Activated CD4-positive, alpha-beta T cell treated with anti-CD3 and anti-CD28 coated beads, Interleukin-10, Interleukin-2, amounts not matched to agents 100 ng/mL and 50 ng/mL, durations not matched to agents 16 hours and 8 hours (primary cell): ENCODE measurements around the gene ATP6V0D1.
"Not testable (repeated sequence)": the region's sequence is repeated elsewhere in the genome, so short reads cannot be mapped to it uniquely, and the experiment has no call there.

Source experiments
- DNase-seq: peaks from one replicate; pipeline ENCODE4 v3.0.0-alpha.2; 2020

ATP6V0D1 gene

DNA sequence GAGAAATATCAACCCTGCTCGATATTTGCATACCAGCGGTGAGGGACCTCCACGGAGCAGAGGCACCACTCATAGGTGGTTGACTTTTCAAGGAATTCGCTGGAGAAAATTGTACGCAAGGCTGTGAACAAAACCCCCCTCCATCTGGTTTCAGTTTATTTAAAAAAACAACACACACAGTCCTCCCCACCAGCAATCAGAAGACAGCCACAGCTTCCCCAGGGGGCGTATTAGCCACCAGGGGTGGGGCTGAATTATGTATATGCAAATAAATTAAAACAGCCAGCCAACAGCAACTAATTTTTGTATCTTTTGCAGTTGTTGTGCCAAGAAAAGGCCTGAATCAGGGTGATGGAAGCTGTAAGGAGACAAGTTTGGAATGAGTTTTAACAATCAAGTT lies 55.9 kb downstream of the ATP6V0D1 start:
- DNase-seq = no peak

DNA sequence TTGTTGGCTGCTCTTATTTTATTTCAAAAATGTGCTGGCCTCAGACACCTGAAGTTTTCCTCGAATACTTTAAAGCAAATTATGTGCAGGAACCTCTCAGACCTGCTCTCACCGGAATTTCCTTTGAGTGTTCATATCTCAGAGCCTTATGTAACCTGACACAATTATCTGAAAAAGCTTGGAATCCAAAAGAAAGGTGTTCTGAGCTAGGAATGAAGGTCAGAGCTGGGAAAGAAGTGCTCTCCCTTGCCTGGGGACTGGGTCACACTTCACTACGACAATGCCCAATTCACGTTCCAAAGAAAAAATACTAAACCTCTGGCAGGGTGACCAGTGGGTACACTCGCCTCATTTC lies 56.7 kb downstream of the ATP6V0D1 start:
- DNase-seq = no peak

DNA sequence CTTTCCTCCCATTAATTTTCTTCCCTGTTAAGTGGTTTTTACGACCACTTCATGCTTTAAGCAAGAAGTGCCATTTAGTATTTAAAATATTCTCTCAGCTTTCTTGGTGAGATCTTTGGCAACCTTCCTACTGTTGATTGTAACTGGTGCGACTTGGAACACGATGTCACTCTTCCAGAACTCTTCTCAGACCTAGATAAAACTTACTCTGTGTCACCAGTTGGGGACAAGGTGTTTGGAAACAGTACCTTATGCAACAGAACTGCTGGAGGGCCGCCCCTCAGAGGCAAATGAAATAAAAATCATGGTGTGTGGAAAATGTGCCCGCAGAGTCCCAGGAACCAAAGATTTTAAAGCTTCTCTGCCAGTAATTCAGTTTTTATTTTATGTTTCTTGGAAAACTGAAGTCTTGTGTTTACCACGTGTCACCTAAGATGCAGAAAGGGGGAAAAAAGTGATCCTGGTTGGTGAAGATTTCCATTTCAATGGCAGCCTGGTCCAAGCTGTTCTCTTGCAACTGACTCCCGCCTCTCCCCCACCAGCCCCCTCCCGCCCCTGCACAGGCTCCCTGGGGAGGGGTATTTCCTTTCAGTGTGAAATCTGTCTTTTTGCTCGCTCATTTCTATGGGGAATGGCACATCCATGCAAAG lies 57.2 kb downstream of the ATP6V0D1 start:
- DNase-seq = no peak

DNA sequence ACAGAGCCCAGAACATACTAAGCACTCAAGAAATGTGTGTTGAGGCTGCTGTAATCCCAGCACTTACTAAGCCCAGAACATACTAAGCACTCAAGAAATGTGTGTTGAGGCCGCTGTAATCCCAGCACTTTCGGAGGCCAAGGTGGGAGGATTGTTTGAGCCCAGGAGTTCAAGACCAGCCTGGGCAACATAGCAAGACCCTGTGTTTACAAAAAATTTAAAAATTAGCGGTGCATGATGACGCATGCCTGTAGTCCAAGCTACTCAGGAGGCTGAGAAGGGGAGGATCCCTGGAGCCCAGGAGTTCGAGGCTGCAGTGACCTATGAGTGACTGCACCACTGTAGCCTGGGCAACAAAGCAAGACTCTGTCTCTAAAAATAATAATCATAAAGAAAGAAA lies 57.9 kb downstream of the ATP6V0D1 start:
- no peak for DNase-seq

DNA sequence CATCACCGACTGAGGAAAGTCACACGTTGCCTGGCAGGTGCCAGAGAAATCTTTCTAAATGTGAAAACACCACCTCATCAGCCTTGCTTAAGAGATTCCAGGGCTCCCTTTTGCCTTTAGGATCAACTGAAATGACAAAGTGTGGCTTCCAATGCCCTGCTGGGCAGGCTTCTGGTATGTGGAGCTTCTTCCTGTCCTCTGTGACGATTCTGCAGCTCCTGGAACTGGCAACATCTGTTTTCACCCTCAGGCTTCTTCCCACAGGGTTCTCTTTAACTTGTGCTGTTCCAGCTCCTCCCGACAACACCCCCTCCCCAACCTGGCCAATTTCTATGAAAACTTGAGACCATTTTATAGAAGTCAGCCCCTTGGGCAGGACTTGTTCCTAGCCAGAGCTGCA lies 59.9 kb downstream of the ATP6V0D1 start:
- DNase-seq = no peak

DNA sequence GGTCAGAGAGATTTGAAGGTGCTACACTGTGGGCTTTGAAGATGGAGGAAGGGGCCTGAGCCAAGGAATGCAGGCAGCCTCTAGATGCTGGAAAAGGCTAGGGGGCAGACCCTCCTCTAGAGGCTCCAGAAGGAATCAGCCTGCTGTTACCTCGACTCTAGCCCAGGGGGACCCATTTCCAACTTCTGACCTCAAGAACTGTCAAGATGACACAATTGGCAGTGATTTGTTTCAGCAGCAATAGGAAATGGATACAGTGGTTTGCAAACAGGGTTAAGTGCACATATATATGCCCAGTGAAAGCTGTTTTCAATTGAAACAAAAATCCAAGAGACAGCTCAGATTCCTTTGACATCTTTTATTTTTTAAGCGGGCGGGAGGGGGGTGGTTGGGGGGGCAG lies 61.0 kb downstream of the ATP6V0D1 start:
- DNase-seq = no peak

DNA sequence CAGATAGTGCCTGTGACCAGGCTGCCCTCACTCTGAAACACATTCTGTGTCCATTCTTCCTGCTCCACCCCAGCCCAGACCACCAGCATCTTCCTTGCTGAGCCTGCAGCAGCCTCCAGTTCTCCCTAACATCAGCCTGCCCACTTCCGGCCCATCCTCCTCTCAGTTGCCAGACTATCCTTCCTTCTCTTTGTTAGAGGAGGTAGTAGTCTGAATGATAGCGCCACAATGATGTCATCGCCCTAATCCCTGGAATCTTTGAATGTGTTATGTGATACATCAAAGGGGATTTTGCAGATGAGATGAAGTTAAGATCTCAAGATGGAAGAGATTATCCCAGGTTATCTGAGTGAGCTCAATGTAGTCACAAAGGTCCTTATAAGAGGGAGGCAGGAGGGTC lies 61.5 kb downstream of the ATP6V0D1 start:
- no peak for DNase-seq

DNA sequence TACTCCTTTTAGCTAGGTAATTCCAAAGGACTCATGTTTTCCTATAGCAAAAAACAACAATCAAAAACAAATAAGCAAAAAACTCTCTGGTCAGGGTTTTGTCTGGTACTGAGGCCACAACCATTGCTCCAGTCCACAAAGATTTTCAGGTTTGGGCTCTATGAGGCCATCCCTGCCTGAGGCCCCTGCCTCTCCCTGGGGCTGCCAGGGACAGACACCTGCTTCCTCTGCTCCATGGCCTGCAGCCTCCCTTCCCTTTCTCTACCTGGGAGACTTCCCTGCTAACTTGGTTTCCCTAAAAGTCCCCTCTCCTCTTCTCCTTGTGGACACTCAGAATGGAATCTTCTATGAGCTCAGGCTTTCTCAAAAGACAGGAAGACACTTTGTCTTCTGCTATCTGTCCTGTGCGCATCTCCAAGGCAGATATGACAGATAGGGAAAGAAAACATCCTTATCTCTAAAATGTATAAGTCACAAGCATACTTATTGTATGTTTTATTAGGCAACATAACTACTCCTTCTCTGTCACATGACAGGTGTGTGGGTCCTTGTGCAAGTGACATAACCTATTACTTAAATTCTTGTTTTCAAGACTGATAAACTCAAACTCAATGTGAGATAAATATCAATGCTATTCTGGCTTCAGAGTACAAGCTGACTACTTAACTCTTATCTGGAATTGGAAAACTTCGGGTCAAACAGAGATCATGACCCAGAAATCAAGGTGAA lies 63.5 kb downstream of the ATP6V0D1 start:
- DNase-seq = no peak

DNA sequence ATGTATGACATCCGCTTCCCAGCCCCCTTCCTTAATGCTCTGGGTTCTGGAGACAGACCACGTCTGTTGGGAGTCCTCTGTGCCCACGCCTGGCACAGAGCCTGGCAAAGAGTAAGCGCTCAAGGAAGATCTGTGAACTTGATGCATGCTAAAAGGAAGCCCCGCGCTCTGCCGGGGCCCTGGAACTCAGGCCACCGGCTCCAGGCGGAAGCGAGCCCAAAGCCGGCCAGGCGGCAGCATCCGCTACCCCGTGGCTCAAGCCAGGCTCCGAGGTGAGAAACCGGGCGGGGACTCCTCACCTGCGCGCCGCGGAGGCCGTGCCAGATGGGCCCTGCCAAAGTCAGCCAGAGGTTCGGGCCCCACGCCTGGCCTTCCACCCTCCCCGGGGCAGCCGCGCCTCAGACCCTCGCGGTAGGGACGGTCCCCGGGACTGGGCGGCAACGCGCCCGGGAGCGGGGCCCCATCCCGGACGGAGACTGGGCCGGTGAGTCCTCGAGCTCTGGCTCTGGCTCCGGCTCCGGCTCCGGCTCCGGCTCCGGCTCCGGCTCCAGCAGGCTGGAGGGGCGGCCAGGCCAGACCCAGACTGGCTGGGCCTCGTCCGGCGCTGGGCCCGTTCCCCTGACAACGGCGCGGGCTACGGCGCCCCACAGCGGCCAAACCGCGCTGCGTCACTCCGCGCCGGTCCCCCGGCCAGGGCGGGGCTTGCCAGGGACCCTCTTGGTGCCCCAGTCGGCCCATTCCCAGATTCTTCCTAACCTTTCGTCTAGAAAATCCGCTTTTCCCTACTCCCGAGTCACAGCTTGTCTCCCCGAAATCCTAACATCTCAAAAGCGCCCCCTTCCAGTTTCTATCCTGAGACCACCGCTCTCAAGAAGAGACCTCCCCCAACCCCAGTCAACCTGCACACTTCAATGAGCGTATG lies 64.8 kb downstream of the ATP6V0D1 start, which contains the start of gene ZDHHC1:
TSS of gene ZDHHC1 (minus strand) at position 606 of the 922 bp plus-strand sequence. CDS start 8,702 bp downstream, outside the sequence.
- DNase-seq = peak; percentile 63

DNA sequence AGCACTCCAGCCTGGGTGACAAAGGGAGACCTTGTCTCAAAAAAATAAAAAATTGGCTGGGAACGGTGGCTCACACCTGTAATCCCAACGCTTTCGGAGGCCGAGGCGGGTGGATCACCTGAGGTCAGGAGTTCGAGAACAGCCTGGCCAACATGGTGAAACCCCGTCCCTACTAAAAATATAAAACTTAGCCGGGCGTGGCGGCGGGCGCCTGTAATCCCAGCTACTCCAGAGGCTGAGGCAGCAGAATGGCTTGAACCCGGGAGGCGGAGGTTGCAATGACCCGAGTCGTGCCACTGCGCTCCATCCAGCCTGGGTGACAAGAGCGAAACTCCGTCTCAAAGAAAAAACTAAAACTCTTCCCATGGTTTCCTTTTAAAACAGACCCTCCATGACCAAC lies 65.5 kb downstream of the ATP6V0D1 start:
- DNase-seq = not testable (repeated sequence)

DNA sequence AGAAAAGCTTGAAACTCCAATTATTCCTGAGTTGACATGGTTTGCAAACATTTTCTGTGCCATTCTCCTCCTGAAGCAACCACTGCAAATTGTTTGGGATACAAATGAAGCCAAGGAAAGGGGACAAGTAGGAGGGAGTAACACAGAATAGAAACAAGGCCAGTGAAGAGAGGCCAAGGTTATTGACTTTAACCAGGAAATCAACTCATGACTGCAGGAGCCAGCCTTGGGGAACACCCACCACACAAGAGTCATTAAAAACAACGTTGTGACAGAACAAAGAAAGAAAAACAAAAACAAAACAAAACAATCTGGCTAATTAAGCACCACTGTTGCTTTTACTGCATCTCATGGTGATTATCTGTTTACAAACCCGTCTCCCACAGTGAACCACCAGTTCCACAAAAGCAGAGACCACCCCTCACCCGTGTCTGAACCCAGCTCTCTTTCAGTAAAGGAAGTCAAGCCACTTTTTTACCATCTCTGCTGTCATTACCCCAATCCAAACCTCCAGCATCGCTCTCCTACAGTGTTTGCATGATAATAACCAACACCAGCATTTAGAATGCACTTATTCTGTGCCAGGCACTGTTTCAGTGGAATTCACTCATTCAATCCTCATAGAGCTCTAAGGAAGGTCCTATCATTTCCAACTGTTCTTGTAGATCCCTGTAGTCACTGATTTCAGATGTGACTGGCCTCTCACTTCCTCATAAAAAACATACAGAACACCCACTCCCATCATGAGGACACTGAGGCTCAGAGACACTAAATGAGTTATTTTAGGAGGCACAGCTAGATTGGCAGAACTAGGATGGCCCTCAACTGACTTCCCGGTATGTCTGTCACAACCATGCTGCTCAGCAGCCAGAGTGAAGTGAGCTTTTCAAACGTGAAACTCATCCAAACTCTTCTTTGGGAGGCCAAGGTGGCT lies 66.7 kb downstream of the ATP6V0D1 start:
- DNase-seq = no peak

DNA sequence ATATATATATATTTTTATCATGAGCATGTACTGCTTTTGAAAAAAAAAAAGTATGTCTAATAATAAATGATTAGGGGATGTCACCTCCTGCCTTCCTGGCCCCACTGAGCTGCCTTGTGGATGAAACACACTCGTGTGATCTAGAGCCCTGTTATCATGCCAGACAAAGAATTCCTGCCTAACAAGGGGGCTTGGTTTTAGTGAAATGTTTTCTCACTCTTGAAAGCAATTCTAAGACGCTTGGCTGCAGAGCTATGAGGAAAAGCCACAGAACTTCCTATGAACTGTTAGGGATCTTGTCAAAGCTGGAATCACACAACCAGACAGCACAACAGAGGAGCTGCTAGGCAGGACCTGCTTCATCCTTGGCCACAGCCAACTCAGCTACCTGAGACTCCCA lies 68.7 kb downstream of the ATP6V0D1 start:
- DNase-seq = no peak

DNA sequence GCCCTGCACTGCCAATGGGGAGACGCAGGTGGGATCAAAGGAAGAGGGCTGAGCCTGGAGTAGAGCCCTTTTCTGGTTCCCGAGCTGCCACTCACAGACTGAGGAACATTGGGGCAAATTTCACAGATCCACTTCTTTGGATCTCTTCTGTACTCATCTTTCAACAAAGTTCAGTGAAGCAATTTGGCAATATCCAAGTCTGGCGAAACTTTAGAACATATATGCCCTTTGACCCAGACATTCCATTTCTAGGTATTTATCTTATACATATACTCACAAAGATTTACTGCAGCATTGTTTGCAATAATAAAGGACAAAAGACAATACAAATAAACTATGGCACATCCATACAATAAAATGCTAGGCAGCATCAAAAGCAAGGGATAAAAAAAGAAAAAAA lies 69.6 kb downstream of the ATP6V0D1 start:
- DNase-seq = no peak

DNA sequence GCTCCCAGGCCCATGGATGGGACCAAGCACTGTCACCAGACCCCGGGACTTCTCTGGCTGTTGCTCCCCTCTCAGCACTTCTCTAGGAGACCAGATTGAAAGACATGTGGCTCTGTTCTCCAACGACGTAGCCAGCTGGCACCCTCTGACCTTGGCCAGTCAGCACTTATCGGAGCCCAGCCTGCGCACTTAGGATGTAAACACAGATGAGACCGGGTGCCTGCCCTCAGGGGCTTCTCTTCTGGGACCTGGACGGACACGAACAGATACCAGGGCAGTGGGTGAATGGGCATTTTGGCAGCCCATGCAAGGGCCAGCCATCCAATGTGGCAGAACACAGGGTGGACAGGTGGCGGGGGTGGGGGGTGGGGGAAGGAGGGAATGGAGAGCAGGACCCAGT lies 71.3 kb downstream of the ATP6V0D1 start:
- DNase-seq = no peak

DNA sequence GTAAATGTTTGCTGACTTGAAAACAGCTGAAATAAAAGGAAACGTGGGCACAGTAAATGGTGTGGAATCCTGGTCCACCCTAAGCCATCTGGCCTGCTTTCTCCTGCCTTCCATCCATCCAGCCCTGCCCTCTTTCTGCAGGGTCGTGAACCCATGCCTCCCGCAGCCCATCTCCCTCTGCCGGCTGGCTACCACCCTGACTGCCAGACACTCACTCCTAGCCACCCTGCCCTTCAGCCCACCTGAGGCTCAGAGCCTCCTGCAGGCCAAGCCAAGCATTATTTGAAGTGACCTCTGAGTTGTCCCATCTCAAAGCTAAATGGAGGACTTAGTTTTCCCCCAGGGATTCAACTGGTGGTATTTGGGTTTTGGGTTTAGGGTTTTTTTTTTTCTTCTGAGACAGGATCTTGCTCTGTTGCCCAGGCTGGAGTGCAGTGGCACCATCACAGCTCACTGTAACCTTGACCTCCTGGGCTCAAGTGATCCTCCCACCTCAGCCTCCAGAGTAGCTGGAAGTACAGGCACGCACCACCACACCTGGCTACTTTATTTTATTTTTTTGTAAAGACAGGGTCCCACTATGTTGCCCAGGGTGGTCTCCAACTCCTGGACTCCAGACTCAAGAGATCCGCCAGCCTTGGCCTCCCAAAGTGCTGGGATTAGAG lies 73.0 kb downstream of the ATP6V0D1 start:
- DNase-seq = no peak

DNA sequence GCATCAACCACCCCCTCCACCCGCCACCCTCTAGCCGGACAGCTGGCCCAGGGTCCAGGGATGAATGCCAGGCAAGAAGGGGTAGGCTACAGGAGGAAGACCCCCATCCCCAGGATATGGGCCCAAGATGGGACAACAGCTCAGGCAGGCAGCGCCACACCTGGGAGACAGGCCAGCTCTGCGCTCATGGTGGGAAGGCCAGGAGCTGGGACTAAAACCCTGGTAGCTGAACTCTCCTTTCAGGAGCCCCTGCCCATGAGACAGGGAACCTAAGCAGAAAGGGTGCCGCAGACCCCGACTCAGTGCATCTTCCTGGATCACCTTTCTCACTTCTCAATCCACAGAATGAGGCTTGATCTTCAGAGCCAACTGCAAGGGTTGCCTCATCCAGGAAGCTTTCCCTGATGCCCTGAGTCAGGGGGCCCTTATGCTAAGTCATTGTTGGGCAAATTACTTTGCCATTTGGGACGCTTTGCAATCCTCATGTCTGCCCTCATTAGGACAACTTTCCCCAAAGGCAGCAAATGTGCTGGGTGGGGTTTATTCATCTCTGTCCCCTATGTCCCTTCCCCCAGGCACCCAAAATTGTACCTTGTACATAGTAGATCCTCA lies 73.7 kb downstream of the ATP6V0D1 start:
- DNase-seq = no peak

DNA sequence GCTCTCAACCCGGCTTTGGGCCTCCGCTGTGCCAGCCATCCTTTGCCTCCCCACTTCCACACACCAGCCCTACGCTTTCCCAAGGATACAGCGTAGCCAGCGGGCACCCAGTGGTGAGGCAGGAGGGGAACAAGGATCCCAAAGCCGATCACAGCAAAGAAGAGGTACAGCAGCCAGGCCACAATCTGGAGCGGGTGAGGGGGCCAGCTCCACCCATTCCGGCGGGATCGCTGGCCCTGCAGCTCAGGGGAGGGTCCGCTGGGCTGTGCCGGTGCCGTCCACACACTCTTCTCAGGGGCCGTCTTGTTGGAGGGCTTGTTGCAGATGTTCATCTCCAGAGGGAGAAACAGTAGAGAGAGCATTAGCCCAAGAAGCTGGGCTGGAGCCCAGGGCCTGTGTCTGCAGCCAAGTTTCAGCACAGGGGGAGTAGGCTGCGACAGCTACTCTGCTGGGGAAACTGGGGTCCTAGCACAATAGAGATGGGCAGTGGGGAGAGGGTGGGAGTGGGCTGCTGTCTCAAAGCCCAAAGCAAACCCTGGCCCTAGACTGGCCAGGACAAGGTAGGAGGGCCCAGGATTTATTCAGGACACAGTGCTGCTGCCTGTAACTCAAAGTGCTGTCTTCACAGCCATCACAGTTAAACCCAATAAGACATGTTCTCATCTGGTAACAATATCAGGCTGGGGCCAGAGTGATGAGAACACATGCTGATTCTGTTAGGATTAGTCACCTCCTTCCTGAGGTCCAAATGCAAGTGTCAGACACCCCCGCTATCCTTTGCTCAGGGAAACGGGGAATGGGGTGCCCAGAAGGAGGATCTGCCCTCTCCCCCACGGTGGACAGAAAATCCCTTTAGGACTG lies 74.6 kb downstream of the ATP6V0D1 start:
- no peak for DNase-seq

DNA sequence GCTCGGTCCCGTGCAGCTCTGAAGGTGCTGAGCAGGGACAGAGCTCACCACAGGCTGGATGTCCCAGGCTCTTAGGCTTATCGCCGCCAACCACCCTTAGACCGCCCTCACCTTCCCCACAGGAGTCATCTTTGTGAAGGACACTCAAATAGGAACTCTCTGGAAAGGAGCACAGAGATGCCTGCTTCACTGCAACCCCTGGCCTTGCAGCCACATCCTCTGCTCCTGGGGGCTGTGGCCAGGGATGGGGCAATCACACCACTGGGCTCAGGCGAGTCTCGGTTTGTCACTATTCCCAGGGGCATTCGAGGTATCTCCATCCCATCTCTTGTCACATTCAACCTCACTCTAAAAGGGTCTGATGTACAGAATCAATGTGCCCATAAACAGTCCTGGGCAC lies 75.6 kb downstream of the ATP6V0D1 start:
- DNase-seq = no peak

DNA sequence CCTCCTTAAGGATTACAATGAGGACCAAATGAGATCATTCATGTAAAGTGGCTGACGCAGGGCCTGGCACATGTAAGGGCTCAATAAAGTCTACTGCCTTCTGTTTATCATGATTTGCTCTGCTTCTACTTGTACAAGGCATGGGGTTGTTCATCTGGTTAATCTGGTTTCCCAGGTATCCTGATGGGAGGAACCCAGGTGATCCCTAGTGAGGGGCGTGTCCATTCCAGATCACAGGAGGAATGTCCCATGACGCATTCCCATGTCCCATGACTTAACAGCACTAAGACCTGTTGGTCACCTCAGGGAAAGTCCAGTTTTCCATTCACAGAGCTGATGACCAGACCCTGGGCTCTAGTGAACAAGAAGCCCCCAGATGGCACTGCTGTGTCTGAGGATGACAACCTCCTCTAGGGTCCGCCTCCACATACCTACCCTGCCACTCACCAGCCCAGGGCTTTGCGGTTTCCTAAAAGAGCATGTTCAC lies 76.2 kb downstream of the ATP6V0D1 start:
- no peak for DNase-seq

DNA sequence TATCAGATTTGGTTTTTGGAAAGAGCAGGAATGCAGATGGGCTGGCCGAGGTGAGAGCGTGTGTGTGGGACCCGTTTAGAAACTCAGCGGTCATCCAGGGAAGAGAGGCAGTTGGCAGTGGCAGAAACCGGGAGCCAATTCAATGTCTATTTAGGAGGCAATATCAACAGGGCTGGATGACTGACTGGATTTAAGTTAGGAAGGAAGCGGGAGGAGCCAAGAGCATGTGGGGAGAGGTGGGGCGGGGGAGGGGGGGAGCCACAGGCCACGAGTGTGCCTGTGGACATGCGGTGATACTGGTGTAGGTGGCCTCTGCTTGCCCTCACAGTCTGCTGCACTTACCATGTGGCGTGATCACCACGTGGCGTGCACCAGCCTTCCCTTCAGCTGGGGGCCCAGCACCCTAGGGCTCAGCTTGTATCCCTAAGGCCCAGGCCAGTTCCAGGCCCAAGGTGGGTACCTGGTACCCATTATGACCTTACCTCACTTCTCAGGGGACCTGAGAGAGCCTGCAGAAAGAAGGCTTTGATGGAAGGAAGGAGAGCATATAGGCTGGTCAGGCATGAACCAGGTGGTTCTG lies 76.9 kb downstream of the ATP6V0D1 start:
- no peak for DNase-seq
